HepG2 (cell line): Measurements from ENCODE around the gene ITGA2. TPM values are rescaled to one million over a fixed set of nuclear protein-coding genes. Genes with fewer than 3 reads are reported as not detected.

ENCODE experiments used
- ARNT ChIP-seq: fragments of 450-650 bp; IDR thresholded peaks from 2 replicates; pipeline ENCODE4 v1.6.1; 2017
- CAMTA2 ChIP-seq: sonication (generic); formaldehyde crosslinking; IDR thresholded peaks from 2 replicates; pipeline ENCODE4 v1.4.0; 2020; ENCODE audit warnings: mild to moderate bottlenecking, missing genetic modification reagents, borderline replicate concordance
- CHD4 ChIP-seq: fragments of 200-600 bp; sonication (generic); IDR thresholded peaks from 2 replicates; pipeline ENCODE4 v1.7.0; 2017; ENCODE audit warnings: mild to moderate bottlenecking, low read length, borderline replicate concordance
- EP300 ChIP-seq, 3 experiments: sonication (generic) in 1 of 3; formaldehyde crosslinking in 1 of 3; IDR thresholded peaks; 2 replicates each; pipeline versions ENCODE4 v1.5.1 to v1.6.1; 2011 to 2020; ENCODE audit warnings: low read depth in 2 of 3, low read length in 2 of 3, borderline replicate concordance in 1 of 3, improper control_type of control experiment in 1 of 3, mild to moderate bottlenecking in 1 of 3, missing genetic modification reagents in 1 of 3, moderate library complexity in 1 of 3
- HNRNPL ChIP-seq: fragments of 200-400 bp; formaldehyde crosslinking; IDR thresholded peaks from 2 replicates; pipeline ENCODE4 v1.6.1; 2017; ENCODE audit warnings: mild to moderate bottlenecking, low read depth, low read length
- MBD4 ChIP-seq: IDR thresholded peaks from 2 replicates; pipeline ENCODE4 v1.6.1; 2012; ENCODE audit warnings: low read length, inconsistent platforms, borderline replicate concordance
- MIER3 ChIP-seq: IDR thresholded peaks from 2 replicates; pipeline ENCODE4 v1.6.1; 2016; ENCODE audit warnings: missing compliant biosample characterization, borderline replicate concordance
- SALL2 ChIP-seq: sonication (generic); formaldehyde crosslinking; IDR thresholded peaks from 2 replicates; pipeline ENCODE4 v1.8.1; 2023; ENCODE audit warnings: mild to moderate bottlenecking, missing genetic modification reagents, inconsistent platforms
- SMAD1 ChIP-seq: sonication (generic); formaldehyde crosslinking; IDR thresholded peaks from 2 replicates; pipeline ENCODE4 v1.4.0; 2020; ENCODE audit warnings: missing genetic modification reagents, low read depth, mild to moderate bottlenecking, borderline replicate concordance
- TCF12 ChIP-seq, 2 experiments: fragments of 450-650 bp in 1 of 2; sonication (generic) in 1 of 2; formaldehyde crosslinking in 1 of 2; IDR thresholded peaks; 2 replicates each; pipeline versions ENCODE4 v1.6.1 to v1.8.0; 2017 to 2022; ENCODE audit warnings: antibody characterized with exemption in 1 of 2, mild to moderate bottlenecking in 1 of 2, missing genetic modification reagents in 1 of 2, moderate library complexity in 1 of 2
- TRIM24 ChIP-seq: sonication (generic); formaldehyde crosslinking; IDR thresholded peaks from 2 replicates; pipeline ENCODE4 v1.8.0; 2022; ENCODE audit warnings: mild to moderate bottlenecking, missing genetic modification reagents
- ZNF136 ChIP-seq: sonication (generic); formaldehyde crosslinking; IDR thresholded peaks from 2 replicates; pipeline ENCODE4 v1.8.1; 2022; ENCODE audit warnings: low read depth, mild to moderate bottlenecking, moderate library complexity, missing genetic modification reagents
- ZNF143 ChIP-seq: sonication (generic); formaldehyde crosslinking; IDR thresholded peaks from 2 replicates; pipeline ENCODE4 v1.4.0; 2020; ENCODE audit warnings: missing genetic modification reagents
- ZNF160 ChIP-seq: sonication (generic); formaldehyde crosslinking; IDR thresholded peaks from 2 replicates; pipeline ENCODE4 v1.8.0; 2022; ENCODE audit warnings: mild to moderate bottlenecking, inconsistent platforms, missing genetic modification reagents
- ZNF230 ChIP-seq: sonication (generic); formaldehyde crosslinking; IDR thresholded peaks from 2 replicates; pipeline ENCODE4 v1.4.0; 2020; ENCODE audit warnings: mild to moderate bottlenecking, missing genetic modification reagents
- ZNF24 ChIP-seq: fragments of 450-650 bp; IDR thresholded peaks from 2 replicates; pipeline ENCODE4 v1.6.1; 2017; ENCODE audit warnings: antibody characterized with exemption, mild to moderate bottlenecking
- ZNF615 ChIP-seq: sonication (generic); formaldehyde crosslinking; IDR thresholded peaks from 2 replicates; pipeline ENCODE4 v1.5.0; 2020; ENCODE audit warnings: mild to moderate bottlenecking, missing genetic modification reagents, borderline replicate concordance
- ZNF766 ChIP-seq: sonication (generic); formaldehyde crosslinking; IDR thresholded peaks from 2 replicates; pipeline ENCODE4 v1.5.0; 2020; ENCODE audit warnings: missing genetic modification reagents, borderline replicate concordance
- ZNF790 ChIP-seq: sonication (generic); formaldehyde crosslinking; IDR thresholded peaks from 2 replicates; pipeline ENCODE4 v1.8.0; 2022; ENCODE audit warnings: missing genetic modification reagents, mild to moderate bottlenecking, borderline replicate concordance
- polyA plus RNA-seq, 8 experiments: library from polyadenylated mRNA; depleted of rRNA in 3 of 8; stranded (reverse) in 7 of 8; unstranded in 1 of 8; fragments of >200 nt; fragmentation: Illumina TruSeq in 4 of 8; extraction: Trizol in 4 of 8; gene quantifications; 2 replicates each; pipeline versions ENCODE4 v1.2.1 to v1.2.3, GENCODE V29; 2011 to 2016; ENCODE audit warnings: low read depth in 4 of 8, missing spikeins in 1 of 8, mixed read lengths in 1 of 8; ENCODE audit not compliant: insufficient read depth in 1 of 8
- total RNA-seq, 5 experiments: library from RNA; depleted of rRNA; stranded (reverse); fragments of >200 nt; fragmentation: Illumina TruSeq; extraction: Trizol; gene quantifications; 2 replicates each; pipeline ENCODE4 v1.2.3, GENCODE V29; 2016; ENCODE audit warnings: low read depth in 1 of 5
- TF ChIP-seq, protein P1 (sequence below): sonication (generic); formaldehyde crosslinking; IDR thresholded peaks from 2 replicates; pipeline ENCODE4 v1.4.0; 2020; ENCODE audit warnings: mild to moderate bottlenecking, missing genetic modification reagents
- TF ChIP-seq, protein P2 (sequence below): sonication (generic); formaldehyde crosslinking; conservative IDR thresholded peaks from 2 replicates; pipeline ENCODE4 v1.5.0; 2020; ENCODE audit warnings: missing genetic modification reagents
- TF ChIP-seq, protein P3 (sequence below): sonication (generic); formaldehyde crosslinking; IDR thresholded peaks from 2 replicates; pipeline ENCODE4 v1.4.0; 2020; ENCODE audit warnings: missing genetic modification reagents
- TF ChIP-seq, protein P4 (sequence below): sonication (generic); formaldehyde crosslinking; IDR thresholded peaks from 2 replicates; pipeline ENCODE4 v1.8.0; 2023; ENCODE audit warnings: mild to moderate bottlenecking, missing genetic modification reagents

ITGA2 gene
- total and polyA plus RNA-seq, 2 of the 13 experiments (the other 11 are each of a cell fraction or from before 2014, with no cell fraction given), result 15.8 to 58.3 TPM

DNA sequence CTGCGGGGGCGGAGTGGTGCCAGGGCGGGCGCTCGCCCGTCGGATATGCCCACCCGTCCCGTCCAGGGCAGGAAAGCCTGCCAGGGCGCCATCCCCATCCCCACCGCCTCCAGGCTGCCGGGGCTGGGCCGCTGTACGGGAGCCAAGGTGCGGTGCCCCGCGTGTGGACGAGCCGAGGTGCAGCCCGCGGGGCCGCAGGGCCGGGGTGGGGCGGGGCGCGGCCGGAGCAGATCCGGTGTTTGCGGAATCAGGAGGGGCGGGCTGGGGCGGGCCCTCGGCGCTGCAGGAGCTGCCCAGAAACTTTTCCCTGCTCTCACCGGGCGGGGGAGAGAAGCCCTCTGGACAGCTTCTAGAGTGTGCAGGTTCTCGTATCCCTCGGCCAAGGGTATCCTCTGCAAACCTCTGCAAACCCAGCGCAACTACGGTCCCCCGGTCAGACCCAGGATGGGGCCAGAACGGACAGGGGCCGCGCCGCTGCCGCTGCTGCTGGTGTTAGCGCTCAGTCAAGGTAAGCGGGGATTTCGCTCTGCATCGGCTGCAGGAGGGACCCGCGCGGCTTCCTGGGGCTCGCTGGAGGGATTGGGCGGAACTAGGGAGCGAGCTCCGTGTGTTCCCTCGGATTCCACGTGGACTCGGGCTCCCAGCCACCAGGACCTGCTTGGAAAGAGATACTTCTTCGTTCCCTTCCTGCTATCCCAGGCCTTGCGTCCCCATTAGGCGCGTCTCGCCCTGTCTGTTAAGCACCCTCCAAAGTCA lies at the start of gene ITGA2 (continued):
- no peak for TF ChIP-seq CAMTA2 (CRISPR knock-in tag)
- peak; percentile 35; the same call in 1 of the 2 replicates for TF ChIP-seq SALL2 (CRISPR knock-in tag)
- TF ChIP-seq ZNF615 (CRISPR knock-in tag), result no peak
- peak; percentile 9 for TF ChIP-seq MIER3 (CRISPR knock-in tag)
- TF ChIP-seq ZNF143 (CRISPR knock-in tag), result 0 out of 2 replicates have a peak, but pooled peaks have one; percentile 27
- no peak for TF ChIP-seq CHD4
- TF ChIP-seq, protein P1, sequence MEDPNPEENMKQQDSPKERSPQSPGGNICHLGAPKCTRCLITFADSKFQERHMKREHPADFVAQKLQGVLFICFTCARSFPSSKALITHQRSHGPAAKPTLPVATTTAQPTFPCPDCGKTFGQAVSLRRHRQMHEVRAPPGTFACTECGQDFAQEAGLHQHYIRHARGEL, result no peak
- no peak for TF ChIP-seq EP300 (IDR thresholded peaks at IDR 0.05; ENCODE audit: low read depth in 2 of 2, low read length in 2 of 2)
- TF ChIP-seq EP300 (CRISPR knock-in tag; IDR thresholded peaks at IDR 0.05; ENCODE audit: borderline replicate concordance), result no peak; the same call in 1 of the 2 replicates
- TF ChIP-seq ZNF230 (CRISPR knock-in tag), result no peak; the same call in 1 of the 2 replicates
- 0 out of 2 replicates have a peak, but pooled peaks have one; percentile 38 for TF ChIP-seq ZNF136 (CRISPR knock-in tag)
- TF ChIP-seq, protein P2, sequence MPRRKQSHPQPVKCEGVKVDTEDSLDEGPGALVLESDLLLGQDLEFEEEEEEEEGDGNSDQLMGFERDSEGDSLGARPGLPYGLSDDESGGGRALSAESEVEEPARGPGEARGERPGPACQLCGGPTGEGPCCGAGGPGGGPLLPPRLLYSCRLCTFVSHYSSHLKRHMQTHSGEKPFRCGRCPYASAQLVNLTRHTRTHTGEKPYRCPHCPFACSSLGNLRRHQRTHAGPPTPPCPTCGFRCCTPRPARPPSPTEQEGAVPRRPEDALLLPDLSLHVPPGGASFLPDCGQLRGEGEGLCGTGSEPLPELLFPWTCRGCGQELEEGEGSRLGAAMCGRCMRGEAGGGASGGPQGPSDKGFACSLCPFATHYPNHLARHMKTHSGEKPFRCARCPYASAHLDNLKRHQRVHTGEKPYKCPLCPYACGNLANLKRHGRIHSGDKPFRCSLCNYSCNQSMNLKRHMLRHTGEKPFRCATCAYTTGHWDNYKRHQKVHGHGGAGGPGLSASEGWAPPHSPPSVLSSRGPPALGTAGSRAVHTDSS (CRISPR knock-in tag), result no peak
- TF ChIP-seq TCF12 (IDR thresholded peaks at IDR 0.05), result no peak
- TF ChIP-seq TCF12 (CRISPR knock-in tag; IDR thresholded peaks at IDR 0.05), result 0 out of 2 replicates have a peak, but pooled peaks have one; percentile 43
- no peak for TF ChIP-seq MBD4
- TF ChIP-seq, protein P3, sequence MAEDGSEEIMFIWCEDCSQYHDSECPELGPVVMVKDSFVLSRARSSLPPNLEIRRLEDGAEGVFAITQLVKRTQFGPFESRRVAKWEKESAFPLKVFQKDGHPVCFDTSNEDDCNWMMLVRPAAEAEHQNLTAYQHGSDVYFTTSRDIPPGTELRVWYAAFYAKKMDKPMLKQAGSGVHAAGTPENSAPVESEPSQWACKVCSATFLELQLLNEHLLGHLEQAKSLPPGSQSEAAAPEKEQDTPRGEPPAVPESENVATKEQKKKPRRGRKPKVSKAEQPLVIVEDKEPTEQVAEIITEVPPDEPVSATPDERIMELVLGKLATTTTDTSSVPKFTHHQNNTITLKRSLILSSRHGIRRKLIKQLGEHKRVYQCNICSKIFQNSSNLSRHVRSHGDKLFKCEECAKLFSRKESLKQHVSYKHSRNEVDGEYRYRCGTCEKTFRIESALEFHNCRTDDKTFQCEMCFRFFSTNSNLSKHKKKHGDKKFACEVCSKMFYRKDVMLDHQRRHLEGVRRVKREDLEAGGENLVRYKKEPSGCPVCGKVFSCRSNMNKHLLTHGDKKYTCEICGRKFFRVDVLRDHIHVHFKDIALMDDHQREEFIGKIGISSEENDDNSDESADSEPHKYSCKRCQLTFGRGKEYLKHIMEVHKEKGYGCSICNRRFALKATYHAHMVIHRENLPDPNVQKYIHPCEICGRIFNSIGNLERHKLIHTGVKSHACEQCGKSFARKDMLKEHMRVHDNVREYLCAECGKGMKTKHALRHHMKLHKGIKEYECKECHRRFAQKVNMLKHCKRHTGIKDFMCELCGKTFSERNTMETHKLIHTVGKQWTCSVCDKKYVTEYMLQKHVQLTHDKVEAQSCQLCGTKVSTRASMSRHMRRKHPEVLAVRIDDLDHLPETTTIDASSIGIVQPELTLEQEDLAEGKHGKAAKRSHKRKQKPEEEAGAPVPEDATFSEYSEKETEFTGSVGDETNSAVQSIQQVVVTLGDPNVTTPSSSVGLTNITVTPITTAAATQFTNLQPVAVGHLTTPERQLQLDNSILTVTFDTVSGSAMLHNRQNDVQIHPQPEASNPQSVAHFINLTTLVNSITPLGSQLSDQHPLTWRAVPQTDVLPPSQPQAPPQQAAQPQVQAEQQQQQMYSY (CRISPR knock-in tag), result no peak
- TF ChIP-seq, protein P4, sequence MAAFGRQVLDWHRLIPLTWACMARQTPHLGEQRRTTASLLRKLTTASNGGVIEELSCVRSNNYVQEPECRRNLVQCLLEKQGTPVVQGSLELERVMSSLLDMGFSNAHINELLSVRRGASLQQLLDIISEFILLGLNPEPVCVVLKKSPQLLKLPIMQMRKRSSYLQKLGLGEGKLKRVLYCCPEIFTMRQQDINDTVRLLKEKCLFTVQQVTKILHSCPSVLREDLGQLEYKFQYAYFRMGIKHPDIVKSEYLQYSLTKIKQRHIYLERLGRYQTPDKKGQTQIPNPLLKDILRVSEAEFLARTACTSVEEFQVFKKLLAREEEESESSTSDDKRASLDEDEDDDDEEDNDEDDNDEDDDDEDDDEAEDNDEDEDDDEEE (CRISPR knock-in tag), result peak; percentile 87; the same call in 1 of the 2 replicates
- TF ChIP-seq ZNF790 (CRISPR knock-in tag), result no peak
- TF ChIP-seq ZNF24, result no peak
- no peak for TF ChIP-seq SMAD1 (CRISPR knock-in tag)
- no peak for TF ChIP-seq ARNT
- TF ChIP-seq HNRNPL, result peak; percentile 93; the same call in 1 of the 2 replicates
- peak; percentile 36; the same call in 1 of the 2 replicates for TF ChIP-seq ZNF160 (CRISPR knock-in tag)
- TF ChIP-seq TRIM24 (CRISPR knock-in tag), result no peak
- no peak for TF ChIP-seq ZNF766 (CRISPR knock-in tag)
